ENCODE data around the gene MED16. TPM values are rescaled to one million over a fixed set of nuclear protein-coding genes. Genes with fewer than 3 reads are reported as not detected.

The MED16 gene
- total and polyA plus RNA-seq, 10 of the 15 experiments (the other 5 are each of a cell fraction or from before 2014, with no cell fraction given), result 0.56 to 51.1 (median 13.6) TPM

DNA sequence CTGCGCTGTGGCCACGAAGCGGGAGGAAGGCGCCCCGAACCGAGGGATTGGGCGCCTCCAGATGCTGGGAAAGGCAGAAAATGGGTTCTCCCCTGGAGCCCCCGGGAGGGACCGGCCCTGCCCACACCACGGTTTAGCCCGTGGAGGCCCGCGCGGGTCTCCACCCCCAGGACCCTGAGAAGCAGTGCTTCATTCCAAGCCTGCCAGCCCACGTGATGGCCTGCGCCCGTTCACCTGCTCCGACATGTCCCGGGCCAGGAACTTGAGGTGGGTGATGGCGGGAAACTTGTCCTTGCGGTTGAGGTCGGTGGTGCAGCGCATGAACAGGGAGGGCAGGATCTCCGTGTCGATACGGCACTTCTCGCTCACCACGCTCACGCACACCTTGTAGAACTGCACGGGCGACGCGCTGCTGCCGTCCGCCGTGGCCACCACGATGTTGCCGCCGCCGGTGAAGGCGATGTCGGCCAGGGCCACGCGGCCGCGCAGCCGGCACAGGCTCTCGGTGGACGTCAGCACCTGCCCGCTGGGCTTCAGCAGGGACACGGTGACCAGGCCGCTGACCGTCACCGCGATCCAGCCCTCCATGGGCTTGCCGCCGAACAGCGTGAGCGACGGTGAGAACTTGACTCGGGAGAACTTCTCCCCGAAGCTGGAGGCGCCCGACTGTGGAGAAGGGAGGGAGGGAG, 7.3 kb downstream of the MED16 start:
- DNase-seq (ENCODE audit: low read depth, low spot score) (no peak), ATAC-seq (no peak), FAIRE-seq (no peak)
- no peak overlapping the region for H3K4me3 ChIP-seq
- TF ChIP-seq, protein P1, sequence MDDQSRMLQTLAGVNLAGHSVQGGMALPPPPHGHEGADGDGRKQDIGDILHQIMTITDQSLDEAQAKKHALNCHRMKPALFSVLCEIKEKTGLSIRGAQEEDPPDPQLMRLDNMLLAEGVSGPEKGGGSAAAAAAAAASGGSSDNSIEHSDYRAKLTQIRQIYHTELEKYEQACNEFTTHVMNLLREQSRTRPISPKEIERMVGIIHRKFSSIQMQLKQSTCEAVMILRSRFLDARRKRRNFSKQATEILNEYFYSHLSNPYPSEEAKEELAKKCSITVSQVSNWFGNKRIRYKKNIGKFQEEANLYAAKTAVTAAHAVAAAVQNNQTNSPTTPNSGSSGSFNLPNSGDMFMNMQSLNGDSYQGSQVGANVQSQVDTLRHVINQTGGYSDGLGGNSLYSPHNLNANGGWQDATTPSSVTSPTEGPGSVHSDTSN (IDR thresholded peaks at IDR 0.05; ENCODE audit: insufficient replicate concordance, low read depth, low read length), result no peak
- TF ChIP-seq CBX5 (IDR thresholded peaks at IDR 0.05; ENCODE audit: low read depth) (no peak), CBX3 (IDR thresholded peaks at IDR 0.05; ENCODE audit: borderline replicate concordance, low read depth) (no peak), ZNF207 (IDR thresholded peaks at IDR 0.05; ENCODE audit: borderline replicate concordance) (no peak), YY1 (IDR thresholded peaks at IDR 0.05; ENCODE audit: low read depth, low read length) (no peak), RELA (IDR thresholded peaks at IDR 0.05; ENCODE audit: borderline replicate concordance, partially characterized antibody) (no peak), BACH1 (IDR thresholded peaks at IDR 0.05; ENCODE audit: borderline replicate concordance) (no peak)
- TF ChIP-seq, protein P2, sequence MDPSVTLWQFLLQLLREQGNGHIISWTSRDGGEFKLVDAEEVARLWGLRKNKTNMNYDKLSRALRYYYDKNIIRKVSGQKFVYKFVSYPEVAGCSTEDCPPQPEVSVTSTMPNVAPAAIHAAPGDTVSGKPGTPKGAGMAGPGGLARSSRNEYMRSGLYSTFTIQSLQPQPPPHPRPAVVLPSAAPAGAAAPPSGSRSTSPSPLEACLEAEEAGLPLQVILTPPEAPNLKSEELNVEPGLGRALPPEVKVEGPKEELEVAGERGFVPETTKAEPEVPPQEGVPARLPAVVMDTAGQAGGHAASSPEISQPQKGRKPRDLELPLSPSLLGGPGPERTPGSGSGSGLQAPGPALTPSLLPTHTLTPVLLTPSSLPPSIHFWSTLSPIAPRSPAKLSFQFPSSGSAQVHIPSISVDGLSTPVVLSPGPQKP (IDR thresholded peaks at IDR 0.05; ENCODE audit: low read depth, low read length), result no peak
- no peak overlapping the region for H2AFZ ChIP-seq (ENCODE audit: control insufficient read depth, low read depth, low read length)
- 97% methylated on average over 63 of the region's 64 CpGs for WGBS (ENCODE audit: insufficient coverage, insufficient replicate concordance, low lambda C conversion rate, missing lambda C conversion rate)
- H3K79me2 ChIP-seq (ENCODE audit: control insufficient read depth, insufficient read depth, low read length), result no peaks in the 10 kb centered on the region
- in situ Hi-C loops (cut with MboI), result no loop called here
- ChIA-PET SMC1A (ENCODE audit: uncharacterized antibody, unreplicated experiment) (no interaction called here), POLR2A (no interaction called here), RAD21 (ENCODE audit: unreplicated experiment) (no interaction called here), CTCF (no interaction called here)
- H3K36me3 ChIP-seq (ENCODE audit: control insufficient read depth in 2 of 2, insufficient read depth in 2 of 2, low read length in 1 of 2), result peaks cover 0 to 3% of the 10 kb centered on the region in 2 experiments; a peak in 3 of 4 replicates
- no peak overlapping the region for H3K27ac ChIP-seq (ENCODE audit: control insufficient read depth, insufficient read depth)
- H3K4me2 ChIP-seq (ENCODE audit: control insufficient read depth, insufficient read depth), result no peak overlapping the region
- H3K4me1 ChIP-seq (ENCODE audit: control insufficient read depth, insufficient read depth, low read length), result no peaks in the 10 kb centered on the region
- no TSS peak for BruUV-seq (replicated peaks)
- H3K9me3 ChIP-seq (replicated peaks; ENCODE audit: control insufficient read depth, insufficient read depth, low read length), result no peaks in the 10 kb centered on the region; the same call in 2 of the 3 replicates
- no peak overlapping the region for H3K9ac ChIP-seq (ENCODE audit: control insufficient read depth, insufficient read depth, low read length)
- H3K27me3 ChIP-seq (replicated peaks in 1 of 2; ENCODE audit: control insufficient read depth in 2 of 2, insufficient read depth in 2 of 2, low read length in 1 of 2), result no peaks in the 10 kb centered on the region
- no peaks in the 10 kb centered on the region for H4K20me1 ChIP-seq (ENCODE audit: control insufficient read depth, insufficient read depth)
- intact Hi-C loops (cut with micrococcal nuclease; ENCODE audit: unreplicated experiment), result no loop called here
